Neural cell (in vitro differentiated cells): ENCODE measurements around the gene AFAP1.

Experiments used
- EP300 ChIP-seq: fragments of 450-650 bp; conservative IDR thresholded peaks from 2 replicates; pipeline ENCODE4 v1.6.1; 2014; ENCODE audit warnings: antibody characterized with exemption, mild to moderate bottlenecking, moderate library complexity; ENCODE audit not compliant: poor library complexity, severe bottlenecking
- EZH2 ChIP-seq: fragments of 200-600, 300-800 bp; shearing (Covaris generic), sonication (generic); IDR thresholded peaks from 2 replicates; pipeline ENCODE4 v1.6.1; 2014; ENCODE audit warnings: antibody characterized with exemption, low read length, borderline replicate concordance, mild to moderate bottlenecking; ENCODE audit not compliant: insufficient read depth, poor library complexity, severe bottlenecking
- MXI1 ChIP-seq: fragments of 450-650 bp; conservative IDR thresholded peaks from 2 replicates; pipeline ENCODE4 v1.6.1; 2014; ENCODE audit warnings: antibody characterized with exemption, mild to moderate bottlenecking; ENCODE audit not compliant: poor library complexity, severe bottlenecking
- POLR2AphosphoS5 ChIP-seq: IDR thresholded peaks from 2 replicates; pipeline ENCODE4 v1.6.1; 2012
- RAD21 ChIP-seq: fragments of 450-650 bp; conservative IDR thresholded peaks from 2 replicates; pipeline ENCODE4 v1.6.1; 2014; ENCODE audit warnings: antibody characterized with exemption, mild to moderate bottlenecking, moderate library complexity
- SMC3 ChIP-seq: fragments of 450-650 bp; conservative IDR thresholded peaks from 2 replicates; pipeline ENCODE4 v1.6.1; 2014; ENCODE audit warnings: antibody characterized with exemption, mild to moderate bottlenecking, moderate library complexity; ENCODE audit not compliant: poor library complexity
- TF ChIP-seq, protein P1 (sequence below): fragments of 450-650 bp; IDR thresholded peaks from 2 replicates; pipeline ENCODE4 v1.5.1; 2014; ENCODE audit warnings: antibody characterized with exemption, mild to moderate bottlenecking, moderate library complexity; ENCODE audit not compliant: poor library complexity, severe bottlenecking
- TF ChIP-seq, protein P2 (sequence below): IDR thresholded peaks from 2 replicates; pipeline ENCODE4 v1.6.1; 2012; ENCODE audit warnings: borderline replicate concordance

- TF ChIP-seq, protein P1, sequence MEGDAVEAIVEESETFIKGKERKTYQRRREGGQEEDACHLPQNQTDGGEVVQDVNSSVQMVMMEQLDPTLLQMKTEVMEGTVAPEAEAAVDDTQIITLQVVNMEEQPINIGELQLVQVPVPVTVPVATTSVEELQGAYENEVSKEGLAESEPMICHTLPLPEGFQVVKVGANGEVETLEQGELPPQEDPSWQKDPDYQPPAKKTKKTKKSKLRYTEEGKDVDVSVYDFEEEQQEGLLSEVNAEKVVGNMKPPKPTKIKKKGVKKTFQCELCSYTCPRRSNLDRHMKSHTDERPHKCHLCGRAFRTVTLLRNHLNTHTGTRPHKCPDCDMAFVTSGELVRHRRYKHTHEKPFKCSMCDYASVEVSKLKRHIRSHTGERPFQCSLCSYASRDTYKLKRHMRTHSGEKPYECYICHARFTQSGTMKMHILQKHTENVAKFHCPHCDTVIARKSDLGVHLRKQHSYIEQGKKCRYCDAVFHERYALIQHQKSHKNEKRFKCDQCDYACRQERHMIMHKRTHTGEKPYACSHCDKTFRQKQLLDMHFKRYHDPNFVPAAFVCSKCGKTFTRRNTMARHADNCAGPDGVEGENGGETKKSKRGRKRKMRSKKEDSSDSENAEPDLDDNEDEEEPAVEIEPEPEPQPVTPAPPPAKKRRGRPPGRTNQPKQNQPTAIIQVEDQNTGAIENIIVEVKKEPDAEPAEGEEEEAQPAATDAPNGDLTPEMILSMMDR = no peak
- TF ChIP-seq EP300 (no peak), EZH2 (no peak), POLR2AphosphoS5 (no peak), MXI1 (no peak), SMC3 (no peak), RAD21 (no peak)
- TF ChIP-seq, protein P2, sequence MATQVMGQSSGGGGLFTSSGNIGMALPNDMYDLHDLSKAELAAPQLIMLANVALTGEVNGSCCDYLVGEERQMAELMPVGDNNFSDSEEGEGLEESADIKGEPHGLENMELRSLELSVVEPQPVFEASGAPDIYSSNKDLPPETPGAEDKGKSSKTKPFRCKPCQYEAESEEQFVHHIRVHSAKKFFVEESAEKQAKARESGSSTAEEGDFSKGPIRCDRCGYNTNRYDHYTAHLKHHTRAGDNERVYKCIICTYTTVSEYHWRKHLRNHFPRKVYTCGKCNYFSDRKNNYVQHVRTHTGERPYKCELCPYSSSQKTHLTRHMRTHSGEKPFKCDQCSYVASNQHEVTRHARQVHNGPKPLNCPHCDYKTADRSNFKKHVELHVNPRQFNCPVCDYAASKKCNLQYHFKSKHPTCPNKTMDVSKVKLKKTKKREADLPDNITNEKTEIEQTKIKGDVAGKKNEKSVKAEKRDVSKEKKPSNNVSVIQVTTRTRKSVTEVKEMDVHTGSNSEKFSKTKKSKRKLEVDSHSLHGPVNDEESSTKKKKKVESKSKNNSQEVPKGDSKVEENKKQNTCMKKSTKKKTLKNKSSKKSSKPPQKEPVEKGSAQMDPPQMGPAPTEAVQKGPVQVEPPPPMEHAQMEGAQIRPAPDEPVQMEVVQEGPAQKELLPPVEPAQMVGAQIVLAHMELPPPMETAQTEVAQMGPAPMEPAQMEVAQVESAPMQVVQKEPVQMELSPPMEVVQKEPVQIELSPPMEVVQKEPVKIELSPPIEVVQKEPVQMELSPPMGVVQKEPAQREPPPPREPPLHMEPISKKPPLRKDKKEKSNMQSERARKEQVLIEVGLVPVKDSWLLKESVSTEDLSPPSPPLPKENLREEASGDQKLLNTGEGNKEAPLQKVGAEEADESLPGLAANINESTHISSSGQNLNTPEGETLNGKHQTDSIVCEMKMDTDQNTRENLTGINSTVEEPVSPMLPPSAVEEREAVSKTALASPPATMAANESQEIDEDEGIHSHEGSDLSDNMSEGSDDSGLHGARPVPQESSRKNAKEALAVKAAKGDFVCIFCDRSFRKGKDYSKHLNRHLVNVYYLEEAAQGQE = no peak
Measured at GRCh38 chr4:7960017-7960789, 20.5 kb upstream of the AFAP1 start.
